Ascending aorta (tissue), 2 donors: ENCODE data around the gene CDKL4. TPM values are rescaled to one million over a fixed set of nuclear protein-coding genes. Genes with fewer than 3 reads are reported as not detected.
"Not testable (repeated sequence)": the region's sequence is repeated elsewhere in the genome, so short reads cannot be mapped to it uniquely, and the experiment has no call there.

Source experiments
- DNase-seq, 2 donors: peaks; one replicate each; pipeline ENCODE4 v3.0.0-alpha.2; 2019; ENCODE audit warnings: low spot score in 2 of 2
- H3K27ac ChIP-seq, 2 donors: fragments of 200-600 bp; sonication (generic); one replicate each; pipeline ENCODE4 v1.5.1; 2016 to 2017; ENCODE audit warnings: mild to moderate bottlenecking in 1 of 2
- H3K27me3 ChIP-seq: fragments of 200-600 bp; sonication (generic); one replicate; pipeline ENCODE4 v1.5.1; 2017
- H3K36me3 ChIP-seq, 2 donors: fragments of 200-600 bp; sonication (generic); one replicate each; pipeline ENCODE4 v1.5.1; 2016
- H3K4me1 ChIP-seq, 2 donors: fragments of 200-600 bp; sonication (generic); one replicate each; pipeline ENCODE4 v1.5.1; 2016 to 2017; ENCODE audit warnings: mild to moderate bottlenecking in 1 of 2
- H3K4me3 ChIP-seq, 2 donors: fragments of 200-600 bp; sonication (generic); one replicate each; pipeline ENCODE4 v1.5.1; 2016 to 2017; ENCODE audit warnings: mild to moderate bottlenecking in 1 of 2
- H3K9me3 ChIP-seq, 2 donors: fragments of 200-600 bp; sonication (generic); one replicate each; pipeline ENCODE4 v1.5.1; 2016
- intact Hi-C: fragments of 100-400 bp; cut with DNase I; formaldehyde crosslinking; loops from one replicate; pipeline ENCODE4 v1.15.1; 2023
- total RNA-seq: library from RNA; depleted of rRNA; stranded (reverse); fragments of >200 nt; gene quantifications from one replicate; pipeline ENCODE4 v1.1.0, GENCODE V29; 2016
- TF ChIP-seq, protein P1 (sequence below), 3 experiments: fragments of 200-600 bp in 2 of 3; fragments of 450-650 bp in 1 of 3; sonication (generic) in 2 of 3; IDR thresholded peaks; one replicate each; pipeline ENCODE4 v1.5.1; 2016 to 2019; ENCODE audit warnings: antibody characterized with exemption in 3 of 3, mild to moderate bottlenecking in 1 of 3, moderate library complexity in 1 of 3

CDKL4 gene
- total RNA-seq, 1 donor from 2014 or later = 2.0 TPM

DNA sequence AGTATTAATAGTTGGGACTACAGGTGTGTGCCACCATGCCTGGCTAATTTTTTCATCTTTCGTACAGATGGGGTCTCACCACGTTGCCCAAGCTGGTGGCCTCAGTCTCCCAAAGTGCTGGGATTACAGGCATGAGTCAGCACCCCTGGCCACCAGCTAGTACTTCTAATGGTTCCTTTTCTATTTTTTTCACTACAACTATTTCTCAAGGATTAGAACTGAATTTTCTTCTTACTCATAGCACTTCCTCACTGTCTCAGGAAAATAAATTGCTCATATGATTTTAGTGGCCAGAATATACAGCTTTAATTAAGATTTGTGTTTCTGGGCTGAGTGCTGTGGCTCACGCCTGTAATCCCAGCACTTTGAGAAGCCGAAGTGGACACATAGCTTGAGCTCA lies 79.7 kb downstream of the CDKL4 start:
- H3K36me3 ChIP-seq = no peaks in the 10 kb centered on the region
- no peak for DNase-seq
- no peaks in the 10 kb centered on the region for H3K27me3 ChIP-seq
- TF ChIP-seq, protein P1, sequence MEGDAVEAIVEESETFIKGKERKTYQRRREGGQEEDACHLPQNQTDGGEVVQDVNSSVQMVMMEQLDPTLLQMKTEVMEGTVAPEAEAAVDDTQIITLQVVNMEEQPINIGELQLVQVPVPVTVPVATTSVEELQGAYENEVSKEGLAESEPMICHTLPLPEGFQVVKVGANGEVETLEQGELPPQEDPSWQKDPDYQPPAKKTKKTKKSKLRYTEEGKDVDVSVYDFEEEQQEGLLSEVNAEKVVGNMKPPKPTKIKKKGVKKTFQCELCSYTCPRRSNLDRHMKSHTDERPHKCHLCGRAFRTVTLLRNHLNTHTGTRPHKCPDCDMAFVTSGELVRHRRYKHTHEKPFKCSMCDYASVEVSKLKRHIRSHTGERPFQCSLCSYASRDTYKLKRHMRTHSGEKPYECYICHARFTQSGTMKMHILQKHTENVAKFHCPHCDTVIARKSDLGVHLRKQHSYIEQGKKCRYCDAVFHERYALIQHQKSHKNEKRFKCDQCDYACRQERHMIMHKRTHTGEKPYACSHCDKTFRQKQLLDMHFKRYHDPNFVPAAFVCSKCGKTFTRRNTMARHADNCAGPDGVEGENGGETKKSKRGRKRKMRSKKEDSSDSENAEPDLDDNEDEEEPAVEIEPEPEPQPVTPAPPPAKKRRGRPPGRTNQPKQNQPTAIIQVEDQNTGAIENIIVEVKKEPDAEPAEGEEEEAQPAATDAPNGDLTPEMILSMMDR (IDR thresholded peaks at IDR 0.05) = no peak
- intact Hi-C loops = loop anchor here (2.0 to 5.0 kb wide), 2 partner anchors 43 to 63 kb away; partner anchors contain the start of gene SOS1
- H3K4me1 ChIP-seq = peaks cover 0 to 21% of the 10 kb centered on the region in 2 donors
- H3K4me3 ChIP-seq = no peak overlapping the region
- H3K27ac ChIP-seq = peak overlapping the region; percentile 10 to 43
- H3K9me3 ChIP-seq = no peaks in the 10 kb centered on the region

DNA sequence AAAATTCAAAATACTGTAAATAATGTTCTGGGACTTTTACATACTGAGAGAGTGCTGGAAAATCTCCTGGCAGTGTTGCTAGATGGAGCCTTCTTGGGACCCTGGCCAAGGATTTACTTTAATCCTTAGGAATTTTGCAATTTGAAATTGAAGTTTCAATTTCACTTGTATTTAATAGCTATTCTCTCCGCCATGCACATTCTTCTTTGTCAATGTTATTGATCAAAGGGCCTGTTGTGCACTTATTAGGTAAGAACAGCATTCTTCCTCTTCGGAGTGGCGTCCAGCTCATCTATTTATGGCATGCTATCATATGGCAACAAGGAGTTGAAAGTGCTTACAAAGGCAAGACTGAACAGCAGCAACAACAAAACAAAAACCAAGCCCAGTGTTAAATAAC lies 82.8 kb downstream of the CDKL4 start:
- Histone ChIP-seq H3K4me3 (no peak overlapping the region), H3K27me3 (no peaks in the 10 kb centered on the region), H3K36me3 (no peaks in the 10 kb centered on the region), H3K4me1 (peaks cover 0 to 30% of the 10 kb centered on the region in 2 donors), H3K27ac (no peak overlapping the region), H3K9me3 (no peaks in the 10 kb centered on the region)
- intact Hi-C loops = loop anchor here (5.0 kb wide), 1 partner anchor 66 kb away; no protein-coding TSS in a partner anchor
- TF ChIP-seq, protein P1 (IDR thresholded peaks at IDR 0.05) = no peak
- DNase-seq = no peak

DNA sequence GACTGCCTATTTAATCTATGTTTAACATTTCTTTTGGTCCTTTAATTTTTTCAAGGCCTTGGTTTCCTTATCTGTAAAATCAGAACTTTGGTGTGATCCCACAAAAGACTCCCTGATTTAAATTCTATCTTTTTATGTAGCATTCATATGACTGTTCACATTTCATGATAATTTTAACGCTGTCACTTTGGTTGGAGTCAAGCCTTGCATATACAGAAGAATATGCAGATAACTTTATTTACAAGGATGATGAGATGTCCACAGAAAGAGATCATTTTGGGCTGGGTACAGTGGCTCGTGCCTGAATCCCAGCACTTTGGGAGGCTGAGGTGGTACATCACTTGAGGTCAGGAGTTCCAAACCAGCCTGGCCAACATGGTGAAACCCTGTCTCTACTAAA lies 84.5 kb downstream of the CDKL4 start:
- H3K27me3 ChIP-seq = no peaks in the 10 kb centered on the region
- H3K4me3 ChIP-seq = no peak overlapping the region
- TF ChIP-seq, protein P1 (IDR thresholded peaks at IDR 0.05) = no peak
- H3K9me3 ChIP-seq = no peaks in the 10 kb centered on the region
- peaks cover 0 to 30% of the 10 kb centered on the region in 2 donors for H3K4me1 ChIP-seq
- DNase-seq = no peak
- H3K36me3 ChIP-seq = no peaks in the 10 kb centered on the region
- intact Hi-C loops = no loop called here
- H3K27ac ChIP-seq = peak overlapping the region; percentile 4 to 52

DNA sequence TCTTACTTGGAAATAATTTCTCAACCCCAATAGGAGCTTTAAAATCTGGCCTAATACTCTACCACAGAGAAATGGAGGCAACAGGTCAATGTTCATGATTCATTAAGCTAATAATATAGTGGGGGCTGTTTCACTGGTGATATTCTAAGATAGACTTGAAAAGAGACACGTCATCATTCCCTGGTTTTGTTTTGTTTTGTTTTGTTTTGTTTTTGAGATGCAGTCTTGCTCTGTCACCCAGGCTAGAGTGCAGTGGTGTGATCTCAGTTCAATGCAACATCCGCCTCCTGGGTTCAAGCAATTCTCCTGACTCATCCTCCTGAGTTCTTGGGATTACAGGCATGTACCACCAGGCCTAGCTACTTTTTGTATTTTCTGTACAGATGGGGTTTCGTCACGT lies 85.4 kb downstream of the CDKL4 start:
- intact Hi-C loops = no loop called here
- no peaks in the 10 kb centered on the region for H3K9me3 ChIP-seq
- TF ChIP-seq, protein P1 (IDR thresholded peaks at IDR 0.05) = no peak
- H3K27me3 ChIP-seq = no peaks in the 10 kb centered on the region
- DNase-seq = no peak
- no peak overlapping the region for H3K4me3 ChIP-seq
- H3K27ac ChIP-seq = no peak overlapping the region
- no peaks in the 10 kb centered on the region for H3K36me3 ChIP-seq
- peaks cover 0 to 30% of the 10 kb centered on the region in 2 donors for H3K4me1 ChIP-seq

DNA sequence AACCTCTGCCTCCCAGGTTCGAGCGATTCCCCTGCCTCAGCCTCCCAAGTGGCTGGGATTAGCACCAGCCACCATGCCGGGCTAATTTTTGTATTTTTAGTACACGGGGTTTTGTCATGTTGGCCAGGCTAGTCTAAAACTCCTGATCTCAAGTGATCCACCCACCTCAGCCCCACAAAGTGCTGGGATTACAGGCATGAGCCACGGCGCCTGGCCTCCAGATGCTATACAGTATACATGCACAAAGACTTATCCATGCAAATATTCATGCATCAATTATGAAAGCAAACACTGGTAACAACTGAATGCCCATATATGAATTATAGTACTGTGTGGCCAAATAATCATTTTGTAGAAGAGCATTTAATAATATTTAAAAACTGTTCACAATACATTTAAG lies 86.9 kb downstream of the CDKL4 start:
- Histone ChIP-seq H3K27me3 (no peaks in the 10 kb centered on the region), H3K4me3 (no peak overlapping the region), H3K36me3 (no peaks in the 10 kb centered on the region), H3K4me1 (peaks cover 0 to 30% of the 10 kb centered on the region in 2 donors), H3K9me3 (no peaks in the 10 kb centered on the region), H3K27ac (no peak overlapping the region)
- intact Hi-C loops = loop anchor here (1.0 kb wide), 1 partner anchor 33 kb away; no protein-coding TSS in a partner anchor
- TF ChIP-seq, protein P1 (IDR thresholded peaks at IDR 0.05) = no peak
- DNase-seq = no peak

DNA sequence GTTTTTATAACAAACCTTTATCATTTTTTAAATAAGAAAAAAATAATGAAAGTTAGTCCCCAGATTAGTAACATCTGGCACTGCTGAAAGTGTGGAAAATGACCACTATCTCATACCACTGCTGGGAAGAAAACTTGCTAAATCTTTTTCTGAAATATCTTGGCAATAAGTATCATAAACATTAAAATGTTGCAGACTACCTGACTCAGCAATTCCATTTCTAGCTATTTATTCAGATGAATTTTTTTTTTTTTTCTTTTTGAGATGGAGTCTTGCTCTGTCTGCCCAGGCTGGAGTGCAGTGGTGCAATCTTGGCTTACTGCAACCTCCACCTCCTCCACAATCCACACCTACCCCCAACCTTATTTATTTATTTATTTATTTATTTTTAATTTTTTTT lies 87.7 kb downstream of the CDKL4 start:
- TF ChIP-seq, protein P1 (IDR thresholded peaks at IDR 0.05) = no peak
- no peak for DNase-seq
- H3K4me1 ChIP-seq = peaks cover 0 to 25% of the 10 kb centered on the region in 2 donors
- H3K36me3 ChIP-seq = no peaks in the 10 kb centered on the region
- H3K9me3 ChIP-seq = no peaks in the 10 kb centered on the region
- H3K4me3 ChIP-seq = no peak overlapping the region
- no peak overlapping the region for H3K27ac ChIP-seq
- intact Hi-C loops = loop anchor here (1.0 kb wide), 1 partner anchor 32 kb away; no protein-coding TSS in a partner anchor
- H3K27me3 ChIP-seq = no peaks in the 10 kb centered on the region

DNA sequence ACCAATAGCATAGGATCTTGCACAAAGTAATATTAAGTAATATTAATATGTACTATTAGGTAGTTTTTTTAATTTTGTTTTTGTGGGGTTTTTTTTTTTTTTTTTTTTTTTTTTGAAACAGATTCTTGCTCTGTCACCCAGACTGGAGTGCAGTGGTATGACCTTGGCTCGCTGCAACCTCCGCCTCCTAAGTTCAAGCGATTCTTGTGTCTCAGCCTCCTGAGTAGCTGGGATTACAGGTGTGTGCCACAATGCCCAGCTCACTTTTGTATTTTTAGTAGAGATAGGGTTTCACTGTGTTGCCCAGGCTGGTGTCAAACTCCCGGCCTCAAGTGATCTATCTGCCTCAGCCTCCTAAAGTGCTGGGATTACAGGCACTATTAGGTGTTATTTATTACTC lies 88.2 kb downstream of the CDKL4 start:
- H3K9me3 ChIP-seq, DNase-seq, H3K36me3 ChIP-seq, H3K4me3 ChIP-seq, H3K27me3 ChIP-seq, H3K27ac ChIP-seq: not testable (repeated sequence)
- H3K4me1 ChIP-seq = peaks cover 0 to 21% of the 10 kb centered on the region in 2 donors
- intact Hi-C loops = loop anchor here (2.0 kb wide), 1 partner anchor 27 kb away; no protein-coding TSS in a partner anchor
